HG02678 (cell line): ENCODE measurements around the gene SPOCK2.

Experiments
- ATAC-seq: cut with Tn5 transposase; IDR thresholded peaks from one replicate; pipeline ENCODE4 v1.9.1; 2021; ENCODE audit warnings: mild to moderate bottlenecking, moderate library complexity; ENCODE audit not compliant: unreplicated experiment

The SPOCK2 gene

DNA sequence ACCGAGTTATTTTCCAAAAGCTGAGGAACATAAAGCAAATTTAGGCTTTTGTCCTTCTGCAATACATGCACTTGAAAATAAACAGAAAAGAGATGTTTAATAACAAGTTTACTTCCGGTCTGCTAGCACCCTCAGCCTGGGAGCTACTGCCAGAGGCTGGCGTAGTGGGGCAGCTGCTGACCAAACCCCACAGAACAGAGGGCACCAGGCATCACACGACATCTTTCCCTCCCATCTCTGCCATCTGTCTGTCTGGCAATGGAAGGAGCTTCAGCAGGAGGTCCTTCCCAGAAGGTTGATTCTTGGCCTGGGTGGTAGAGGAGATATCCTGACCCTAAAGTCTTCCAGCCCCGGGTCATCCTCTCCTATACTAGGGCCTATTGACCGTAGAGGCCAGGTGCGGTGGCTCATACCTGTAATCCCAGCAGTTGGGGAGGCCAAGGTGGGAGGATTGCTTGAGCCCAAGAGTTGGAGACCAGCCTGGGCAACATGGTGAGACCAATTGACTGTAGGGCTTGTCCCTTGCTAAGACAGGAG is 76.3 kb downstream of the SPOCK2 start:
- no peak for ATAC-seq

DNA sequence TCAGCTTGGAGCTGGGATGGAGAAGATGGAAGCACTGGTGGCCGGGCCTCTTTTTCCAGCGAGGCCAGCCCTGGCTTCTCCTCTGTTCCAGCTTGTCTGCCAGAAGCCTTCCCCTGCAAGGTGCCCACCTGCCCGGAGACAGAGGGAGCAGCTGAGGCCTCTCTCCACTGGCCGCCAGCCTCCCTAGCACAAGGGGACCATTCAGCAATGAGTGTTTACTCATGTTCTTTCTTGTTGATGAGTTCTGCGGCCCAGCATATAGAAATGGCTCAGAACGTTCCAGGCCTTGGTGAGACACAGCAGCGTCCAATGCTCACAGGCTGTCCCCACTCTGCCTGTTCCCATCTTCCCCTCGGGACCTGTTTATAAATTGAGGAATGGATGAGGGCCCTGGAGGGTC is 76.9 kb downstream of the SPOCK2 start:
- no peak for ATAC-seq

DNA sequence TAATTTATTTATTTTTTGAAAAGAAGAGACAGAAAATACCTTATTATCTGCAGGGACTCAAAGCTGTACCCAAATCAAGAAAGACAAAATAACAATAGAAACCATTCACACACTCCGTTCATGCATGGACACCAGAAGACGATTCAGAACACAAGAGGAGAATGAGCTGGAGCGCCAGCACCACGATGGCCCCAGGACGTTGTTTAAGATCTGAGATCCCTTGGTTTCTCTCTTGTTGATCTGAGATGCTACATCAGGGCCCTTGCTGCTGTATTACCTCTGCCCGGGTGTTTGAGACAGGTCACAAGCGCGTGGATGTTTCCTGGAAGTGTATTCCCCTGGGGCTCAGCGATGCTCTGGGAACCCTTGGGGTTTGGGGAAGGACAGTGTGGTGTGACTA is 77.3 kb downstream of the SPOCK2 start:
- no peak for ATAC-seq

- no peak for ATAC-seq
These were observed 77.9 kb downstream of the SPOCK2 start for GRCh38 chr10:72010234-72010973.

DNA sequence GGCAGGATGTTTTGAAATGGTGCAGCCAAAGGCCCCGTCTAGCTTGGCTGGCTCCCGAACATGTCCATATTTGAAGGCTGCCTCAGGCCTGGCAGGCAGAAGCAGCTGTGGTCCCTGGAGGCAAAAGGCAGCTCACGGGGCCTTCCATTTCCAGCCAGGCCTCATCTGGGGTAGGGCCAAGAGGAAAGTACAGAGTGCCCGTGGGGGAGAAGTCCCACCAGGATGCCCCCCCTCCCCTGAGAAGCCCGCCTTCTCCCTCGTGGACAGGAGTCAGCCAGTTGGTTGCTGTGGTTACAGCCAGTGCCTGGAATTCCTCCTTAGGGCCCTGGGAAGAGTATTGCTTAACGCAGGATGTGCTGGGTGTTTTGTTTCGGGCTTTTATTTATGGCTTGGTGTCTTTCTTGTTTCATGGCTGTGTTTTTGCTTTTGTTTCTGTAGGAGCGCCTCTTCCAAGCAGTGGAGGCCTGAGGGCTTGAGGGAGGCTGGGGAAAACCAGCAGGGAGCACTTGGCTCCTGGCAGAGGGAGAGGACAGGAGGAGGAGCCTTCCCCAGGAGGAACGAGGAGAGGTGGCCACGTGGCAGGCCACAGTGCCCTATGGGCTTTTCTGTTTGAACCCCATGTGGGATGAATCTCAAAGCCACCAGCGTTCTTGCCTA is 78.8 kb downstream of the SPOCK2 start:
- ATAC-seq: no peak

DNA sequence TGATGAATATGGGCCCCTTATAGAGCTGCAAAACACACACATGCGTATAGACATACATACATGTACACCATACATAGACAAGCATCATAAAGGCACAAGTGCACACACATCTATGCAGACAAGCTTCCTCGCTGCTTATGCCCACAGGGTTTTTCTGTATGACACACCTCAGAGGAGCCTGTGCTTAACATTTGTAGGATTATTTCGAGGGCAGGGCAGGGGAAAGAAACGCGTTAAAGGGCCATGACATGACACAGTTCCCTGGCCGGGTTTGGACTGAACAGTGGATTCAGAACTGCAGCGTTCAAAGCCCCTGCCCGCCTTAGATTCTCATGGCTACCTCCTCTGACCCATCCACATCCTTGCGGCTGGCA is 79.3 kb downstream of the SPOCK2 start:
- ATAC-seq: no peak
